ENCODE measurements around the gene SYCN.

The SYCN gene

GRCh38 chr19:39177736-39178135 is 26.3 kb downstream of the SYCN start:
- DNase-seq (ENCODE audit: low spot score): no peak
- TF ChIP-seq CTCF (IDR thresholded peaks at IDR 0.05; ENCODE audit: borderline replicate concordance, control extremely low read depth, extremely low read depth, insufficient read depth, missing control alignments): no peak
- in situ Hi-C loops (cut with MboI; ENCODE audit: low sequenced_read_pairs, unreplicated experiment): no loop called here

- TF ChIP-seq CTCF (IDR thresholded peaks at IDR 0.05; ENCODE audit: borderline replicate concordance, control extremely low read depth, extremely low read depth, insufficient read depth, missing control alignments): no peak
- DNase-seq (ENCODE audit: low spot score): no peak
- in situ Hi-C loops (cut with MboI; ENCODE audit: low sequenced_read_pairs, unreplicated experiment): no loop called here
These were observed 26.9 kb downstream of the SYCN start for GRCh38 chr19:39177110-39177699.

GRCh38 chr19:39175564-39175963 is 28.5 kb downstream of the SYCN start:
- TF ChIP-seq CTCF (IDR thresholded peaks at IDR 0.05; ENCODE audit: borderline replicate concordance, control extremely low read depth, extremely low read depth, insufficient read depth, missing control alignments): no peak
- no peak for DNase-seq (ENCODE audit: low spot score)
- in situ Hi-C loops (cut with MboI; ENCODE audit: low sequenced_read_pairs, unreplicated experiment): no loop called here

- DNase-seq (ENCODE audit: low spot score): no peak
- in situ Hi-C loops (cut with MboI; ENCODE audit: low sequenced_read_pairs, unreplicated experiment): no loop called here
- no peak for TF ChIP-seq CTCF (IDR thresholded peaks at IDR 0.05; ENCODE audit: borderline replicate concordance, control extremely low read depth, extremely low read depth, insufficient read depth, missing control alignments)
These were observed 29.2 kb downstream of the SYCN start for GRCh38 chr19:39174558-39175544.

GRCh38 chr19:39174142-39174541 is 29.9 kb downstream of the SYCN start:
- no peak for DNase-seq (ENCODE audit: low spot score)
- in situ Hi-C loops (cut with MboI; ENCODE audit: low sequenced_read_pairs, unreplicated experiment): no loop called here

More at GRCh38 chr19:39174142-39174541, 29.9 kb downstream of the SYCN start:
- TF ChIP-seq CTCF (IDR thresholded peaks at IDR 0.05; ENCODE audit: borderline replicate concordance, control extremely low read depth, extremely low read depth, insufficient read depth, missing control alignments): no peak

Measured in GM13976 (cell line).